Breast epithelium (tissue), 3 donors: Measurements from ENCODE around the gene FBXO34.

ENCODE experiments used
- CTCF ChIP-seq, 3 donors: fragments of 450-650 bp; IDR thresholded peaks; one replicate each; pipeline ENCODE4 v1.5.1; 2016 to 2017; ENCODE audit warnings: antibody characterized with exemption in 3 of 3, mild to moderate bottlenecking in 3 of 3, moderate library complexity in 3 of 3
- POLR2AphosphoS5 ChIP-seq, 3 donors: sonication (generic); formaldehyde crosslinking; IDR thresholded peaks; one replicate each; pipeline ENCODE4 v1.6.1; 2017; ENCODE audit warnings: antibody characterized with exemption in 3 of 3

- TF ChIP-seq CTCF (IDR thresholded peaks at IDR 0.05) (no peak), POLR2AphosphoS5 (IDR thresholded peaks at IDR 0.05) (no peak)
Observed at GRCh38 chr14:55316564-55316963, 45.3 kb downstream of the FBXO34 start.
